ENCODE results near the gene OR2J3.

DNA sequence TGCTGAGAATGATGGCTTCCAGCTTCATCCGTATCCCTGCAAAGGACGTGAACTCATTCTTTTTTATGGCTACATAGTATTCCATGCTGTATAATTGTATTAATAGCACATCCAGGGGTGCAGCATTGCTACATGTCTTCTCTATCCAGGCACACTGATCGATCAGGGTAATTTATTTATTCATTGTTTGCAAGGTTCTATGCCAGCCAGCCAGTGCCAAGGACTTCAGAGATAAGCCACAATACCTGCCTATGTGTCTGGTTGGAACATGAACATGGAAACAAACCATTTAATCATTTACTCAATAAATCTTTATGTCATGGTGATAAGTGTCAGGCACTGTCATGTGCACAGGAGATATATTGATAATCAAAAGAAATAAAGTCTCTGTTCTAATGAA, 14.9 kb upstream of the OR2J3 start:
- TF ChIP-seq, protein P1, sequence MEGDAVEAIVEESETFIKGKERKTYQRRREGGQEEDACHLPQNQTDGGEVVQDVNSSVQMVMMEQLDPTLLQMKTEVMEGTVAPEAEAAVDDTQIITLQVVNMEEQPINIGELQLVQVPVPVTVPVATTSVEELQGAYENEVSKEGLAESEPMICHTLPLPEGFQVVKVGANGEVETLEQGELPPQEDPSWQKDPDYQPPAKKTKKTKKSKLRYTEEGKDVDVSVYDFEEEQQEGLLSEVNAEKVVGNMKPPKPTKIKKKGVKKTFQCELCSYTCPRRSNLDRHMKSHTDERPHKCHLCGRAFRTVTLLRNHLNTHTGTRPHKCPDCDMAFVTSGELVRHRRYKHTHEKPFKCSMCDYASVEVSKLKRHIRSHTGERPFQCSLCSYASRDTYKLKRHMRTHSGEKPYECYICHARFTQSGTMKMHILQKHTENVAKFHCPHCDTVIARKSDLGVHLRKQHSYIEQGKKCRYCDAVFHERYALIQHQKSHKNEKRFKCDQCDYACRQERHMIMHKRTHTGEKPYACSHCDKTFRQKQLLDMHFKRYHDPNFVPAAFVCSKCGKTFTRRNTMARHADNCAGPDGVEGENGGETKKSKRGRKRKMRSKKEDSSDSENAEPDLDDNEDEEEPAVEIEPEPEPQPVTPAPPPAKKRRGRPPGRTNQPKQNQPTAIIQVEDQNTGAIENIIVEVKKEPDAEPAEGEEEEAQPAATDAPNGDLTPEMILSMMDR (conservative IDR thresholded peaks at IDR 0.05) = no peak
- TF ChIP-seq ZFX (IDR thresholded peaks at IDR 0.05) = no peak
